BJ (cell line): ENCODE results near the gene TNK1. TPM values are rescaled to one million over a fixed set of nuclear protein-coding genes. Genes with fewer than 3 reads are reported as not detected.

ENCODE experiments used
- CTCF ChIA-PET: fragments of 350-600 bp; formaldehyde crosslinking; extraction: SDS; loops from one replicate; lab custom pipeline; 2021; ENCODE audit warnings: antibody characterized with exemption, inconsistent platforms; lab: Yijun Ruan, JAX
- POLR2A ChIA-PET: fragments of 300-600 bp; sonication (Branson Sonifier 250); formaldehyde crosslinking; extraction: SDS; loops from one replicate; lab custom pipeline; 2021; ENCODE audit warnings: antibody characterized with exemption; lab: Charles Lee
- DNase-seq: peaks from one replicate; pipeline ENCODE4 v3.0.0-alpha.2; 2011; ENCODE audit warnings: low read depth
- H3K27me3 ChIP-seq: 2 replicates; pipeline ENCODE4 v1.6.0; 2011; ENCODE audit warnings: low read length; ENCODE audit not compliant: control insufficient read depth, insufficient read depth
- H3K36me3 ChIP-seq: 2 replicates; pipeline ENCODE4 v1.5.1; 2011; ENCODE audit warnings: low read length; ENCODE audit not compliant: control insufficient read depth, insufficient read depth
- H3K4me3 ChIP-seq: 2 replicates; pipeline ENCODE4 v1.5.1; 2011; ENCODE audit warnings: low read depth, mild to moderate bottlenecking, control low read depth, low read length
- CTCF ChIP-seq: IDR thresholded peaks from 2 replicates; pipeline ENCODE4 v1.5.1; 2011; ENCODE audit warnings: low read depth, mild to moderate bottlenecking, control low read depth, inconsistent platforms, low read length, moderate library complexity; ENCODE audit not compliant: insufficient read depth
- polyA plus RNA-seq: library from polyadenylated mRNA; depleted of rRNA; stranded (reverse); fragments of >200 nt; gene quantifications from 2 replicates; pipeline ENCODE4 v1.2.3, GENCODE V29; 2011; rRNA removed

TNK1 gene
- polyA plus RNA-seq, 1 experiment: 2.2 TPM

GRCh38 chr17:7436556-7437368, 55.9 kb downstream of the TNK1 start:
- POLR2A ChIA-PET: interaction anchor here (0.6 kb wide), 1 partner anchor 16 kb away, joined by 3 read pairs; no protein-coding TSS in a partner anchor

GRCh38 chr17:7437369-7437863, 56.5 kb downstream of the TNK1 start:
- H3K27me3 ChIP-seq: peaks cover 23% of the 10 kb centered on the region
- no peak for TF ChIP-seq CTCF
- no peaks in the 10 kb centered on the region for H3K36me3 ChIP-seq
- CTCF ChIA-PET: interaction anchor here (0.6 to 5.4 kb wide), 21 partner anchors 10 to 190 kb away, joined by 3 to 45 read pairs (median 7); partner anchors contain the start of genes NLGN2, POLR2A, SAT2 and SENP3
- 0 out of 2 replicates have a peak overlapping the region, but pooled peaks have one; percentile 1 for H3K4me3 ChIP-seq
- POLR2A ChIA-PET: interaction anchor here (0.6 kb wide), 1 partner anchor 16 kb away, joined by 3 read pairs; no protein-coding TSS in a partner anchor
- no peak for DNase-seq

More at GRCh38 chr17:7436556-7437368, 55.9 kb downstream of the TNK1 start:
- Histone ChIP-seq H3K4me3 (peak overlapping the region; percentile 23), H3K36me3 (no peaks in the 10 kb centered on the region), H3K27me3 (peaks cover 23% of the 10 kb centered on the region)
- CTCF ChIA-PET: interaction anchor here (0.6 to 5.4 kb wide), 31 partner anchors 9 to 190 kb away, joined by 3 to 45 read pairs (median 6); partner anchors contain the start of genes CTDNEP1, NLGN2, POLR2A and SAT2
- TF ChIP-seq CTCF: peak; percentile 48
- no peak for DNase-seq

GRCh38 chr17:7437950-7438614, 57.2 kb downstream of the TNK1 start:
- ChIA-PET CTCF (interaction anchor here (0.6 to 5.4 kb wide), 9 partner anchors 9 to 151 kb away, joined by 3 to 45 read pairs (median 7); partner anchors contain the start of genes POLR2A, SENP3, SOX15 and TMEM95), POLR2A (interaction anchor here (0.5 kb wide), 1 partner anchor 118 kb away, joined by 3 read pairs; no protein-coding TSS in a partner anchor)
- no peaks in the 10 kb centered on the region for H3K36me3 ChIP-seq
- TF ChIP-seq CTCF: no peak
- DNase-seq: no peak
- H3K27me3 ChIP-seq: peaks cover 23% of the 10 kb centered on the region
- peak overlapping the region; percentile 9; the same call in 1 of the 2 replicates for H3K4me3 ChIP-seq

GRCh38 chr17:7438656-7439460, 58.0 kb downstream of the TNK1 start:
- Histone ChIP-seq H3K4me3 (peak overlapping the region; percentile 38; the same call in 1 of the 2 replicates), H3K36me3 (no peaks in the 10 kb centered on the region), H3K27me3 (peaks cover 23% of the 10 kb centered on the region)
- DNase-seq: no peak
- CTCF ChIA-PET: interaction anchor here (0.6 to 5.4 kb wide), 6 partner anchors 8 to 150 kb away, joined by 3 to 45 read pairs (median 7); partner anchors contain the start of genes SOX15 and TMEM95
- POLR2A ChIA-PET: no interaction called here
- TF ChIP-seq CTCF: no peak

Other genes with a start within 250 kb of the TNK1 start
- gene ASGR1, start 201.7 kb upstream of the TNK1 start, polyA plus RNA-seq: 0.56 and 0.59 TPM in 2 replicates
- gene DLG4, start 161.3 kb upstream of the TNK1 start, polyA plus RNA-seq: 13.3 and 20.4 TPM in 2 replicates
- 335 and 517 TPM in 2 replicates for gene ACADVL, start 161.2 kb upstream of the TNK1 start, polyA plus RNA-seq
- 3.6 and 5.0 TPM in 2 replicates for gene DVL2, start 146.6 kb upstream of the TNK1 start, polyA plus RNA-seq
- gene PHF23, start 141.6 kb upstream of the TNK1 start, polyA plus RNA-seq: 59.0 and 72.8 TPM in 2 replicates
- 762 and 865 TPM in 2 replicates for gene GABARAP, start 138.6 kb upstream of the TNK1 start, polyA plus RNA-seq
- gene CTDNEP1, start 129.4 kb upstream of the TNK1 start, polyA plus RNA-seq: 117 and 129 TPM in 2 replicates
- gene ELP5, start 128.9 kb upstream of the TNK1 start, polyA plus RNA-seq: 29.8 and 35.6 TPM in 2 replicates
- 1.5 and 2.1 TPM in 2 replicates for gene CLDN7, start 118.6 kb upstream of the TNK1 start, polyA plus RNA-seq
- gene SLC2A4, start 99.4 kb upstream of the TNK1 start, polyA plus RNA-seq: 0.15 and 0.36 TPM in 2 replicates
- gene YBX2, start 86.5 kb upstream of the TNK1 start, polyA plus RNA-seq: 0.11 TPM in 2 replicates
- gene EIF5A, start 73.5 kb upstream of the TNK1 start, polyA plus RNA-seq: 556 and 579 TPM in 2 replicates
- gene GPS2, start 65.7 kb upstream of the TNK1 start, polyA plus RNA-seq: 12.7 and 37.4 TPM in 2 replicates
- 8.0 and 14.9 TPM in 2 replicates for gene NEURL4, start 51.8 kb upstream of the TNK1 start, polyA plus RNA-seq
- 1.7 and 2.0 TPM in 2 replicates for gene ACAP1, start 44.6 kb upstream of the TNK1 start, polyA plus RNA-seq
- gene KCTD11, start 28.9 kb upstream of the TNK1 start, polyA plus RNA-seq: 16.2 and 19.8 TPM in 2 replicates
- not detected in 2 replicates for gene TMEM95, start 25.9 kb upstream of the TNK1 start, polyA plus RNA-seq
- gene PLSCR3, start 13.4 kb downstream of the TNK1 start, polyA plus RNA-seq: 40.1 and 76.1 TPM in 2 replicates
- 65.4 and 101 TPM in 2 replicates for gene TMEM256, start 23.0 kb downstream of the TNK1 start, polyA plus RNA-seq
- 6.0 and 8.5 TPM in 2 replicates for gene NLGN2, start 26.8 kb downstream of the TNK1 start, polyA plus RNA-seq
- not detected in 2 replicates for gene SPEM1, start 39.2 kb downstream of the TNK1 start, polyA plus RNA-seq
- gene SPEM2, start 44.5 kb downstream of the TNK1 start, polyA plus RNA-seq: not detected in 2 replicates
- not detected in 2 replicates for gene SPEM3, start 47.8 kb downstream of the TNK1 start, polyA plus RNA-seq
- 1.8 and 3.0 TPM in 2 replicates for gene TMEM102, start 54.3 kb downstream of the TNK1 start, polyA plus RNA-seq
- gene FGF11, start 58.4 kb downstream of the TNK1 start, polyA plus RNA-seq: 0.50 and 0.98 TPM in 2 replicates
- gene CHRNB1, start 64.0 kb downstream of the TNK1 start, polyA plus RNA-seq: 6.8 and 7.4 TPM in 2 replicates
- gene ZBTB4, start 98.5 kb downstream of the TNK1 start, polyA plus RNA-seq: 23.6 and 25.9 TPM in 2 replicates
- not detected in 2 replicates for gene SLC35G6, start 100.4 kb downstream of the TNK1 start, polyA plus RNA-seq
- 21.5 and 27.7 TPM in 2 replicates for gene POLR2A, start 103.3 kb downstream of the TNK1 start, polyA plus RNA-seq
- 29.2 and 49.5 TPM in 2 replicates for gene TNFSF12, start 168.0 kb downstream of the TNK1 start, polyA plus RNA-seq
- 2.0 and 2.4 TPM in 2 replicates for gene TNFSF13, start 177.7 kb downstream of the TNK1 start, polyA plus RNA-seq
- 69.8 and 72.2 TPM in 2 replicates for gene SENP3, start 180.8 kb downstream of the TNK1 start, polyA plus RNA-seq
- gene CD68, start 198.5 kb downstream of the TNK1 start, polyA plus RNA-seq: 58.2 and 93.2 TPM in 2 replicates
- 142 and 174 TPM in 2 replicates for gene MPDU1, start 202.8 kb downstream of the TNK1 start, polyA plus RNA-seq
- 0.34 and 0.49 TPM in 2 replicates for gene SOX15, start 209.0 kb downstream of the TNK1 start, polyA plus RNA-seq
- 33.6 and 46.2 TPM in 2 replicates for gene FXR2, start 233.8 kb downstream of the TNK1 start, polyA plus RNA-seq
- 33.9 and 37.4 TPM in 2 replicates for gene SAT2, start 246.7 kb downstream of the TNK1 start, polyA plus RNA-seq
- 0.85 and 1.2 TPM in 2 replicates for gene SHBG, start 249.0 kb downstream of the TNK1 start, polyA plus RNA-seq